ENCODE measurements around the gene BIRC5.

DNA sequence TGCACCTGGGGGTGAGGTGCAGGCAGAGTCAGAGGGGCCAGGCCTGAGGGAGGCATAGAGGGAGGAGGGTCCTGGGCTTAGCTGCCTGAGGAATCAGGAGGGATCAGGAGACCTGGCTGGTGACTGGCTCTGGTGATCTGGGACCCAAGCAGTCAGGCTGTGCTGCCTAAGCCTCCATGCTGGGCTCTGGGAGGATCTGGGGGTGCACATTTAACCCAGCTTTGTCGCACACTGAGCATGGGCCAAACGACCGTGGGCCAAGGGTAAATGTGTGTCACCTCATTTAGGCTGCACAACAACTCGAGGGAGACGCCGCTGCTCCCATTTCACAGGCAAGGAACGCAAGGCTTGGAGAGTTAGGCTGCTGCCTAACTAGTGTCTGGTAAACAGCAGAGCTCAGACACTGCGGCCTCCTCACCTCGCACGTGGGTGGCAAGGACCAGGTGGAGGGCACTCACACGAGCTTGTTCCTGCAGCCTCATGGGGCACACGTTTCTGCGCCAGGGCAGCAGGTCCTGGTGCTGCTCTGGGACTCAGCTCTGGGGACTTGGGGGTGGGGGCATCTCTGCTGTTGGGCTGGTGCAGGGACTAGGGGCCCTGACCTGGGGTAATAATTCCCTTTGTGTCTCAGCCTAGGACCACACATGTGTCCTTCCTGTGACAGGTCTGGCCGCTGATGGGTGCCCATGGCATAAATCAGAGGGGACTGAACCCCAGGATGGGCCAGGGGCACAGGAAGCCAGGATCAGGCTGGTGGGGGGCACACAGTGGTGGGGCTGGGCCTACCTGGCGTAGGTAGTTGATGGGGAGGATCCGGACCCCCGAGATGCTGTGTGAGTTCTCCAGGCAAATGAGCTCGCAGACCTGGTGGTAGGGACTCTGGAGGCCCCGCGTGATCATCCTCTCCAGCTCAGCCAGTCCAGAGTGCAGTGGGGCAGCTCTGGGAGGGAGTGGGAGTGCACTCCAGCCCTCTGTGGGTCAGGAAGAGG is 36.1 kb downstream of the BIRC5 start:
- TF ChIP-seq GATA3 (IDR thresholded peaks at IDR 0.05; ENCODE audit: low read depth, low read length) = no peak
- no peak for TF ChIP-seq GATA2 (IDR thresholded peaks at IDR 0.05; ENCODE audit: low read depth, low read length)
